ENCODE measurements around the gene PLA2G10. TPM values are rescaled to one million over a fixed set of nuclear protein-coding genes. Genes with fewer than 3 reads are reported as not detected.

The PLA2G10 gene
- total and polyA plus RNA-seq, 2 experiments from 2014 or later: 0.30 to 2.3 TPM

GRCh38 chr16:14627078-14627477 lies 67.0 kb downstream of the PLA2G10 start:
- 93% methylated on average over 4 of the region's 4 CpGs for WGBS (ENCODE audit: low lambda C conversion rate, missing lambda C conversion rate)
- Histone ChIP-seq H3K27me3 (no peaks in the 10 kb centered on the region), H2AFZ (no peak overlapping the region), H4K20me1 (ENCODE audit: insufficient read depth, poor library complexity, severe bottlenecking) (no peaks in the 10 kb centered on the region), H3K79me2 (peaks cover 40% of the 10 kb centered on the region), H3K4me1 (ENCODE audit: insufficient read depth) (peaks cover 17% of the 10 kb centered on the region), H3K4me3 (no peak overlapping the region), H3K27ac (no peak overlapping the region), H3K9me3 (ENCODE audit: low read depth) (no peaks in the 10 kb centered on the region), H3K36me3 (replicated peaks; ENCODE audit: insufficient read depth, low read depth) (no peaks in the 10 kb centered on the region), H3K9me2 (replicated peaks; ENCODE audit: insufficient read depth) (no peaks in the 10 kb centered on the region), H3K4me2 (no peak overlapping the region)
- TF ChIP-seq EZH2 (IDR thresholded peaks at IDR 0.05; ENCODE audit: borderline replicate concordance) (no peak), EZH2phosphoT487 (IDR thresholded peaks at IDR 0.05; ENCODE audit: low read depth, severe bottlenecking, unreplicated experiment) (no peak)
- TF ChIP-seq, protein P1, sequence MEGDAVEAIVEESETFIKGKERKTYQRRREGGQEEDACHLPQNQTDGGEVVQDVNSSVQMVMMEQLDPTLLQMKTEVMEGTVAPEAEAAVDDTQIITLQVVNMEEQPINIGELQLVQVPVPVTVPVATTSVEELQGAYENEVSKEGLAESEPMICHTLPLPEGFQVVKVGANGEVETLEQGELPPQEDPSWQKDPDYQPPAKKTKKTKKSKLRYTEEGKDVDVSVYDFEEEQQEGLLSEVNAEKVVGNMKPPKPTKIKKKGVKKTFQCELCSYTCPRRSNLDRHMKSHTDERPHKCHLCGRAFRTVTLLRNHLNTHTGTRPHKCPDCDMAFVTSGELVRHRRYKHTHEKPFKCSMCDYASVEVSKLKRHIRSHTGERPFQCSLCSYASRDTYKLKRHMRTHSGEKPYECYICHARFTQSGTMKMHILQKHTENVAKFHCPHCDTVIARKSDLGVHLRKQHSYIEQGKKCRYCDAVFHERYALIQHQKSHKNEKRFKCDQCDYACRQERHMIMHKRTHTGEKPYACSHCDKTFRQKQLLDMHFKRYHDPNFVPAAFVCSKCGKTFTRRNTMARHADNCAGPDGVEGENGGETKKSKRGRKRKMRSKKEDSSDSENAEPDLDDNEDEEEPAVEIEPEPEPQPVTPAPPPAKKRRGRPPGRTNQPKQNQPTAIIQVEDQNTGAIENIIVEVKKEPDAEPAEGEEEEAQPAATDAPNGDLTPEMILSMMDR (IDR thresholded peaks at IDR 0.05; ENCODE audit: poor library complexity): no peak
- no peak for DNase-seq (ENCODE audit: low spot score)

Small RNA genes lying within 50 kb of the gene (small RNA-seq; reads per million reads assigned to genes)
- not detected for gene RNU7-125P

Other genes with a start within 250 kb of the PLA2G10 start
- 23.8 and 35.6 TPM in 2 replicates for gene PARN, start 64.0 kb downstream of the PLA2G10 start, total RNA-seq
- 20.0 and 23.7 TPM in 2 replicates for gene PARN, start 64.0 kb downstream of the PLA2G10 start, polyA plus RNA-seq
- gene BFAR, start 61.4 kb downstream of the PLA2G10 start, total RNA-seq: 76.9 and 98.9 TPM in 2 replicates
- 44.0 and 44.6 TPM in 2 replicates for gene BFAR, start 61.4 kb downstream of the PLA2G10 start, polyA plus RNA-seq
- 0.30 and 0.88 TPM in 2 replicates for gene NPIPA3, start 9.1 kb upstream of the PLA2G10 start, total RNA-seq
- gene NPIPA3, start 9.1 kb upstream of the PLA2G10 start, polyA plus RNA-seq: 5.8 TPM in 1 of 2 replicates, not detected in the other
- gene NPIPA2, start 48.2 kb upstream of the PLA2G10 start, total RNA-seq: 0.20 TPM in 1 of 2 replicates, not detected in the other
- gene NPIPA2, start 48.2 kb upstream of the PLA2G10 start, polyA plus RNA-seq: 5.4 TPM in 1 of 2 replicates, not detected in the other
- gene NOMO1, start 139.4 kb upstream of the PLA2G10 start, total RNA-seq: 78.1 and 87.4 TPM in 2 replicates
- 79.1 and 95.3 TPM in 2 replicates for gene NOMO1, start 139.4 kb upstream of the PLA2G10 start, polyA plus RNA-seq
- 31.7 and 47.5 TPM in 2 replicates for gene NPIPA1, start 243.1 kb upstream of the PLA2G10 start, total RNA-seq
- 42.8 and 59.3 TPM in 2 replicates for gene NPIPA1, start 243.1 kb upstream of the PLA2G10 start, polyA plus RNA-seq